Ammon's horn (tissue), 1 donor: ENCODE results near the gene CDH4.

Experiments
- DNase-seq: peaks from one replicate; pipeline ENCODE4 v3.0.0-alpha.2; 2016; ENCODE audit warnings: low spot score

CDH4 gene

GRCh38 chr20:61671559-61671958 lies 419.5 kb downstream of the CDH4 start:
- DNase-seq = no peak

GRCh38 chr20:61673152-61673847 lies 421.2 kb downstream of the CDH4 start:
- DNase-seq = no peak

- DNase-seq = no peak
Measured at GRCh38 chr20:61674121-61674520, 422.1 kb downstream of the CDH4 start.

- no peak for DNase-seq
Measured at GRCh38 chr20:61674688-61675087, 422.6 kb downstream of the CDH4 start.

GRCh38 chr20:61677928-61678327 lies 425.9 kb downstream of the CDH4 start:
- DNase-seq = no peak

- DNase-seq = no peak
Measured at GRCh38 chr20:61678437-61678836, 426.4 kb downstream of the CDH4 start.

GRCh38 chr20:61679473-61679872 lies 427.4 kb downstream of the CDH4 start:
- no peak for DNase-seq

- DNase-seq = no peak
Measured at GRCh38 chr20:61680096-61680495, 428.0 kb downstream of the CDH4 start.

- DNase-seq = no peak
Measured at GRCh38 chr20:61682114-61682995, 430.3 kb downstream of the CDH4 start.

- no peak for DNase-seq
Measured at GRCh38 chr20:61682996-61683681, 431.1 kb downstream of the CDH4 start.

GRCh38 chr20:61683721-61684120 lies 431.7 kb downstream of the CDH4 start:
- DNase-seq = no peak

GRCh38 chr20:61684136-61684535 lies 432.1 kb downstream of the CDH4 start:
- DNase-seq = no peak

GRCh38 chr20:61684583-61685235 lies 432.6 kb downstream of the CDH4 start:
- no peak for DNase-seq

- no peak for DNase-seq
Measured at GRCh38 chr20:61685462-61685861, 433.4 kb downstream of the CDH4 start.

GRCh38 chr20:61686051-61686936 lies 434.2 kb downstream of the CDH4 start:
- DNase-seq = no peak

- DNase-seq = no peak
Measured at GRCh38 chr20:61688411-61688810, 436.4 kb downstream of the CDH4 start.

GRCh38 chr20:61690150-61690549 lies 438.1 kb downstream of the CDH4 start:
- no peak for DNase-seq

- no peak for DNase-seq
Measured at GRCh38 chr20:61690993-61691838, 439.2 kb downstream of the CDH4 start.

- no peak for DNase-seq
Measured at GRCh38 chr20:61691978-61692377, 439.9 kb downstream of the CDH4 start.

GRCh38 chr20:61692479-61692878 lies 440.4 kb downstream of the CDH4 start:
- no peak for DNase-seq
